Measurements from ENCODE around the gene PDGFC. TPM values are rescaled to one million over a fixed set of nuclear protein-coding genes. Genes with fewer than 3 reads are reported as not detected.
A peak's percentile ranks its signal among the peaks of the same experiment; 100 is the strongest.

PDGFC gene
- total and polyA plus RNA-seq, 2 of the 13 experiments (the other 11 are each of a cell fraction or from before 2014, with no cell fraction given), result 4.6 to 9.1 TPM

DNA sequence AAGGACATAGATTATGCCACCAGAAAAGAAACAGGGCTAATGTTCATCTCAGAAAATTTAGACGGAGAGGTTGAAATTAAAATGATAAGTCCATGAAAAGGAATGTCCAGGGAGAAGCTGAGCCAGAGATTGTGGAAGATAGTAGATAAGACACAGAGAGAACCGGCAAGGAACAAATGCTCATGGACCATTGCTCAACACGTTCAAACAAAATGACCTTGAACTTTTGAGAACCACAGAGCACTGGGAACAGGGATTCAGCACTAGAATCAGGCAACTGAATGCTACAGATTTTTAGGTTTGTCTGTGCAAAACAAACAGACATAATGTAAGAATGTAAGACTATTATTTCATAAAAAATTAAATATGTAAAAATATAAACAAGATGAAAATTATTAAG, 206.3 kb downstream of the PDGFC start (continued):
- TF ChIP-seq, protein P1, sequence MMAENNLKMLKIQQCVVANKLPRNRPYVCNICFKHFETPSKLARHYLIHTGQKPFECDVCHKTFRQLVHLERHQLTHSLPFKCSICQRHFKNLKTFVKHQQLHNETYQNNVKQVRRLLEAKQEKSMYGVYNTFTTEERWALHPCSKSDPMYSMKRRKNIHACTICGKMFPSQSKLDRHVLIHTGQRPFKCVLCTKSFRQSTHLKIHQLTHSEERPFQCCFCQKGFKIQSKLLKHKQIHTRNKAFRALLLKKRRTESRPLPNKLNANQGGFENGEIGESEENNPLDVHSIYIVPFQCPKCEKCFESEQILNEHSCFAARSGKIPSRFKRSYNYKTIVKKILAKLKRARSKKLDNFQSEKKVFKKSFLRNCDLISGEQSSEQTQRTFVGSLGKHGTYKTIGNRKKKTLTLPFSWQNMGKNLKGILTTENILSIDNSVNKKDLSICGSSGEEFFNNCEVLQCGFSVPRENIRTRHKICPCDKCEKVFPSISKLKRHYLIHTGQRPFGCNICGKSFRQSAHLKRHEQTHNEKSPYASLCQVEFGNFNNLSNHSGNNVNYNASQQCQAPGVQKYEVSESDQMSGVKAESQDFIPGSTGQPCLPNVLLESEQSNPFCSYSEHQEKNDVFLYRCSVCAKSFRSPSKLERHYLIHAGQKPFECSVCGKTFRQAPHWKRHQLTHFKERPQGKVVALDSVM (CRISPR knock-in tag; IDR thresholded peaks at IDR 0.05), result no peak
- TF ChIP-seq, protein P2, sequence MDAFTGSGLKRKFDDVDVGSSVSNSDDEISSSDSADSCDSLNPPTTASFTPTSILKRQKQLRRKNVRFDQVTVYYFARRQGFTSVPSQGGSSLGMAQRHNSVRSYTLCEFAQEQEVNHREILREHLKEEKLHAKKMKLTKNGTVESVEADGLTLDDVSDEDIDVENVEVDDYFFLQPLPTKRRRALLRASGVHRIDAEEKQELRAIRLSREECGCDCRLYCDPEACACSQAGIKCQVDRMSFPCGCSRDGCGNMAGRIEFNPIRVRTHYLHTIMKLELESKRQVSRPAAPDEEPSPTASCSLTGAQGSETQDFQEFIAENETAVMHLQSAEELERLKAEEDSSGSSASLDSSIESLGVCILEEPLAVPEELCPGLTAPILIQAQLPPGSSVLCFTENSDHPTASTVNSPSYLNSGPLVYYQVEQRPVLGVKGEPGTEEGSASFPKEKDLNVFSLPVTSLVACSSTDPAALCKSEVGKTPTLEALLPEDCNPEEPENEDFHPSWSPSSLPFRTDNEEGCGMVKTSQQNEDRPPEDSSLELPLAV (CRISPR knock-in tag; conservative IDR thresholded peaks at IDR 0.05; ENCODE audit: low read depth), result no peak
- TF ChIP-seq, protein P3, sequence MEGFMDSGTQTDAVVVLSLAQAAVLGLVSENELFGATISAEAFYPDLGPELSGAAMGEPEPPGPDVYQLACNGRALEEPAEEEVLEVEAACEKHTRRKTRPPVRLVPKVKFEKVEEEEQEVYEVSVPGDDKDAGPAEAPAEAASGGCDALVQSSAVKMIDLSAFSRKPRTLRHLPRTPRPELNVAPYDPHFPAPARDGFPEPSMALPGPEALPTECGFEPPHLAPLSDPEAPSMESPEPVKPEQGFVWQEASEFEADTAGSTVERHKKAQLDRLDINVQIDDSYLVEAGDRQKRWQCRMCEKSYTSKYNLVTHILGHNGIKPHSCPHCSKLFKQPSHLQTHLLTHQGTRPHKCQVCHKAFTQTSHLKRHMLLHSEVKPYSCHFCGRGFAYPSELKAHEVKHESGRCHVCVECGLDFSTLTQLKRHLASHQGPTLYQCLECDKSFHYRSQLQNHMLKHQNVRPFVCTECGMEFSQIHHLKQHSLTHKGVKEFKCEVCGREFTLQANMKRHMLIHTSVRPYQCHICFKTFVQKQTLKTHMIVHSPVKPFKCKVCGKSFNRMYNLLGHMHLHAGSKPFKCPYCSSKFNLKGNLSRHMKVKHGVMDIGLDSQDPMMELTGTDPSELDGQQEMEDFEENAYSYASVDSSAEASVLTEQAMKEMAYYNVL (CRISPR knock-in tag; IDR thresholded peaks at IDR 0.05; ENCODE audit: borderline replicate concordance), result no peak
- TF ChIP-seq, protein P4, sequence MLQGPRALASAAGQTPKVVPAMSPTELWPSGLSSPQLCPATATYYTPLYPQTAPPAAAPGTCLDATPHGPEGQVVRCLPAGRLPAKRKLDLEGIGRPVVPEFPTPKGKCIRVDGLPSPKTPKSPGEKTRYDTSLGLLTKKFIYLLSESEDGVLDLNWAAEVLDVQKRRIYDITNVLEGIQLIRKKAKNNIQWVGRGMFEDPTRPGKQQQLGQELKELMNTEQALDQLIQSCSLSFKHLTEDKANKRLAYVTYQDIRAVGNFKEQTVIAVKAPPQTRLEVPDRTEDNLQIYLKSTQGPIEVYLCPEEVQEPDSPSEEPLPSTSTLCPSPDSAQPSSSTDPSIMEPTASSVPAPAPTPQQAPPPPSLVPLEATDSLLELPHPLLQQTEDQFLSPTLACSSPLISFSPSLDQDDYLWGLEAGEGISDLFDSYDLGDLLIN (CRISPR knock-in tag; IDR thresholded peaks at IDR 0.05; ENCODE audit: borderline replicate concordance), result no peak
- TF ChIP-seq MTA3 (CRISPR knock-in tag; IDR thresholded peaks at IDR 0.05) (no peak), ZFP37 (CRISPR knock-in tag; IDR thresholded peaks at IDR 0.05; ENCODE audit: borderline replicate concordance) (no peak), PHF8 (CRISPR knock-in tag; IDR thresholded peaks at IDR 0.05) (no peak), ZMAT3 (CRISPR knock-in tag; conservative IDR thresholded peaks at IDR 0.05) (no peak), ZNF816 (CRISPR knock-in tag; IDR thresholded peaks at IDR 0.05; ENCODE audit: borderline replicate concordance) (no peak), ELF4 (CRISPR knock-in tag; IDR thresholded peaks at IDR 0.05; ENCODE audit: borderline replicate concordance) (no peak), BCL6 (CRISPR knock-in tag; IDR thresholded peaks at IDR 0.05) (0 out of 2 replicates have a peak, but pooled peaks have one; percentile 14), AGO1 (IDR thresholded peaks at IDR 0.05; ENCODE audit: low read depth, low read length, poor library complexity, severe bottlenecking) (no peak), NFE2 (CRISPR knock-in tag; IDR thresholded peaks at IDR 0.05) (no peak), IRF2 (CRISPR knock-in tag; IDR thresholded peaks at IDR 0.05) (no peak), RXRA (CRISPR knock-in tag; IDR thresholded peaks at IDR 0.05) (no peak; the same call in 1 of the 2 replicates), ZNF781 (CRISPR knock-in tag; IDR thresholded peaks at IDR 0.05; ENCODE audit: borderline replicate concordance, not compliant biosample characterization) (no peak)
- TF ChIP-seq, protein P5, sequence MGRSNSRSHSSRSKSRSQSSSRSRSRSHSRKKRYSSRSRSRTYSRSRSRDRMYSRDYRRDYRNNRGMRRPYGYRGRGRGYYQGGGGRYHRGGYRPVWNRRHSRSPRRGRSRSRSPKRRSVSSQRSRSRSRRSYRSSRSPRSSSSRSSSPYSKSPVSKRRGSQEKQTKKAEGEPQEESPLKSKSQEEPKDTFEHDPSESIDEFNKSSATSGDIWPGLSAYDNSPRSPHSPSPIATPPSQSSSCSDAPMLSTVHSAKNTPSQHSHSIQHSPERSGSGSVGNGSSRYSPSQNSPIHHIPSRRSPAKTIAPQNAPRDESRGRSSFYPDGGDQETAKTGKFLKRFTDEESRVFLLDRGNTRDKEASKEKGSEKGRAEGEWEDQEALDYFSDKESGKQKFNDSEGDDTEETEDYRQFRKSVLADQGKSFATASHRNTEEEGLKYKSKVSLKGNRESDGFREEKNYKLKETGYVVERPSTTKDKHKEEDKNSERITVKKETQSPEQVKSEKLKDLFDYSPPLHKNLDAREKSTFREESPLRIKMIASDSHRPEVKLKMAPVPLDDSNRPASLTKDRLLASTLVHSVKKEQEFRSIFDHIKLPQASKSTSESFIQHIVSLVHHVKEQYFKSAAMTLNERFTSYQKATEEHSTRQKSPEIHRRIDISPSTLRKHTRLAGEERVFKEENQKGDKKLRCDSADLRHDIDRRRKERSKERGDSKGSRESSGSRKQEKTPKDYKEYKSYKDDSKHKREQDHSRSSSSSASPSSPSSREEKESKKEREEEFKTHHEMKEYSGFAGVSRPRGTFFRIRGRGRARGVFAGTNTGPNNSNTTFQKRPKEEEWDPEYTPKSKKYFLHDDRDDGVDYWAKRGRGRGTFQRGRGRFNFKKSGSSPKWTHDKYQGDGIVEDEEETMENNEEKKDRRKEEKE (IDR thresholded peaks at IDR 0.05), result no peak
- TF ChIP-seq, protein P6, sequence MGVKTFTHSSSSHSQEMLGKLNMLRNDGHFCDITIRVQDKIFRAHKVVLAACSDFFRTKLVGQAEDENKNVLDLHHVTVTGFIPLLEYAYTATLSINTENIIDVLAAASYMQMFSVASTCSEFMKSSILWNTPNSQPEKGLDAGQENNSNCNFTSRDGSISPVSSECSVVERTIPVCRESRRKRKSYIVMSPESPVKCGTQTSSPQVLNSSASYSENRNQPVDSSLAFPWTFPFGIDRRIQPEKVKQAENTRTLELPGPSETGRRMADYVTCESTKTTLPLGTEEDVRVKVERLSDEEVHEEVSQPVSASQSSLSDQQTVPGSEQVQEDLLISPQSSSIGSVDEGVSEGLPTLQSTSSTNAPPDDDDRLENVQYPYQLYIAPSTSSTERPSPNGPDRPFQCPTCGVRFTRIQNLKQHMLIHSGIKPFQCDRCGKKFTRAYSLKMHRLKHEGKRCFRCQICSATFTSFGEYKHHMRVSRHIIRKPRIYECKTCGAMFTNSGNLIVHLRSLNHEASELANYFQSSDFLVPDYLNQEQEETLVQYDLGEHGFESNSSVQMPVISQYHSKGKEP (CRISPR knock-in tag; IDR thresholded peaks at IDR 0.05), result no peak

All from HepG2 (cell line).